Measurements from ENCODE around the gene SF3A1. TPM values are rescaled to one million over a fixed set of nuclear protein-coding genes. Genes with fewer than 3 reads are reported as not detected.

SF3A1 gene
- total RNA-seq, 1 experiment from 2014 or later = 230 TPM

DNA sequence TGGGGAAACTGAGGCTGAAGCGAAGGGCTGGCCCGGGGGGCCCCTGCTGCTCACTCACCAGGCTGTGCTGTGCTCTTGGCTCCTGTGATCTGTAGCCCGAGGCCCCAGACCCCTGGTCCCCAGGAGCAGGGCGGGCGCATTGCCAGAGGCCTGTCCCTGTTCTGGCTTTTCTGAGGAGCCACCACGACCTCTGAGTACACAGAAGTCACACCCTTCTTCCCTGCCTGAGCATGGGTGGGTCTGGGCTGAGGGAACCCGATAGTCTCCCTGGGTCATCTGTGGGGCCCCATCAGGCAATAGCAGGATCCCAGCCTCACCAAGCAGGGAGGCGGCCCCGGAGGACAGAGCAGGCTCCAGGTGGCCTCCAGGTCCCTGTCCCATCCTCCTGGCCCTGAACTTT, 72.5 kb downstream of the SF3A1 start:
- H3K9ac ChIP-seq (ENCODE audit: low read length) = no peak overlapping the region
- H3K4me2 ChIP-seq (ENCODE audit: low read length) = no peak overlapping the region
- H3K4me1 ChIP-seq (ENCODE audit: control insufficient read depth in 1 of 2, insufficient read depth in 2 of 2, low read length in 2 of 2) = peaks cover 17 to 36% of the 10 kb centered on the region in 2 experiments
- no peaks in the 10 kb centered on the region for H3K36me3 ChIP-seq (ENCODE audit: control insufficient read depth in 1 of 2, insufficient read depth in 2 of 2, low read length in 2 of 2)
- no peak overlapping the region for H3K4me3 ChIP-seq (replicated peaks in 1 of 2; ENCODE audit: low read depth in 1 of 2, low read length in 2 of 2)
- no peak for ATAC-seq
- no peaks in the 10 kb centered on the region for H3K9me2 ChIP-seq (ENCODE audit: insufficient read depth)
- no peak overlapping the region for H2AFZ ChIP-seq (ENCODE audit: low read depth, low read length, poor library complexity, severe bottlenecking)
- H3K79me2 ChIP-seq (ENCODE audit: insufficient read depth, low read length) = no peaks in the 10 kb centered on the region
- intact Hi-C loops (cut with micrococcal nuclease) = no loop called here
- no peak for DNase-seq (ENCODE audit: low read depth, low spot score)
- H3K9me3 ChIP-seq (ENCODE audit: control insufficient read depth in 1 of 2, insufficient read depth in 1 of 2, low read depth in 1 of 2, low read length in 2 of 2) = no peaks in the 10 kb centered on the region
- H3K27ac ChIP-seq (ENCODE audit: low read depth, low read length) = no peak overlapping the region
- BruUV-seq (replicated peaks) = no TSS peak
- ChIA-PET POLR2A (no interaction called here), CTCF (no interaction called here), RAD21 (ENCODE audit: low non-redundant PET in 1 of 2, low total read pairs in 2 of 2, uncharacterized antibody in 2 of 2, unreplicated experiment in 2 of 2) (no interaction called here)
- no peaks in the 10 kb centered on the region for H3K27me3 ChIP-seq (ENCODE audit: insufficient read depth, low read length)
- no peak for TF ChIP-seq TCF7L2 (IDR thresholded peaks at IDR 0.05; ENCODE audit: borderline replicate concordance, extremely low read depth, insufficient read depth, insufficient read length)
- no peak for TF ChIP-seq SIN3A (IDR thresholded peaks at IDR 0.05; ENCODE audit: low read depth)
- TF ChIP-seq RAD21 (IDR thresholded peaks at IDR 0.05; ENCODE audit: low read depth) = no peak
- no peaks in the 10 kb centered on the region for H4K20me1 ChIP-seq (ENCODE audit: insufficient read depth)

DNA sequence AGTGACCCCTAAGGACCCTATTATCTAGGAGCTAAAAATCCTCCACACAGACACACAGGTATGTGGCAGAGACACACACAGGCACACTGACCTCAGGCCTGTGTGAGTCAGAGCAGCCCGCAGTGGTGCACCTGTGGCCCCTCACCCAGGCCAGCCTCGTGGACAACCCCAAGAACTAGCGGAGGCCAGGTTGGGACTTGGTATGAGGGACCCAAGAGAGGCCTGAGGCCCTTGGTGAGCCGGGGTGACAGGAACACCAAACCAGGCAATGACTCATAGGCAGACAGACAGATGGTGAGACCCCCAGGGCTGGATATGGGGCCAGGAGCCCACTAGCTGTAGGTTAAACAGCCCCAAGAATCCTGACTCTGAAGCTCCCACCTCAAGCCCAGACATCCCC, 73.4 kb downstream of the SF3A1 start:
- Histone ChIP-seq H3K9me3 (ENCODE audit: control insufficient read depth in 1 of 2, insufficient read depth in 1 of 2, low read depth in 1 of 2, low read length in 2 of 2) (no peaks in the 10 kb centered on the region), H3K4me2 (ENCODE audit: low read length) (no peak overlapping the region), H3K79me2 (ENCODE audit: insufficient read depth, low read length) (no peaks in the 10 kb centered on the region), H3K9me2 (ENCODE audit: insufficient read depth) (no peaks in the 10 kb centered on the region), H3K27me3 (ENCODE audit: insufficient read depth, low read length) (no peaks in the 10 kb centered on the region), H3K36me3 (ENCODE audit: control insufficient read depth in 1 of 2, insufficient read depth in 2 of 2, low read length in 2 of 2) (no peaks in the 10 kb centered on the region), H4K20me1 (ENCODE audit: insufficient read depth) (no peaks in the 10 kb centered on the region), H3K27ac (ENCODE audit: low read depth, low read length) (no peak overlapping the region), H3K9ac (ENCODE audit: low read length) (no peak overlapping the region), H3K4me1 (ENCODE audit: control insufficient read depth in 1 of 2, insufficient read depth in 2 of 2, low read length in 2 of 2) (peaks cover 12 to 28% of the 10 kb centered on the region in 2 experiments), H2AFZ (ENCODE audit: low read depth, low read length, poor library complexity, severe bottlenecking) (no peak overlapping the region), H3K4me3 (replicated peaks in 1 of 2; ENCODE audit: low read depth in 1 of 2, low read length in 2 of 2) (no peak overlapping the region)
- ChIA-PET RAD21 (ENCODE audit: low non-redundant PET in 1 of 2, low total read pairs in 2 of 2, uncharacterized antibody in 2 of 2, unreplicated experiment in 2 of 2) (no interaction called here), CTCF (no interaction called here), POLR2A (no interaction called here)
- no peak for DNase-seq (ENCODE audit: low read depth, low spot score)
- no peak for TF ChIP-seq FOSL1 (IDR thresholded peaks at IDR 0.05; ENCODE audit: low read depth)
- intact Hi-C loops (cut with micrococcal nuclease) = no loop called here
- BruUV-seq (replicated peaks) = no TSS peak
- ATAC-seq = no peak
